Suprapubic skin (tissue), 4 donors: ENCODE measurements around the gene LLGL1.

Experiments
- CTCF ChIP-seq, 2 donors: fragments of 200-600 bp in 1 of 2; fragments of 450-650 bp in 1 of 2; sonication (generic) in 1 of 2; IDR thresholded peaks; one replicate each; pipeline ENCODE4 v1.5.1; 2016 to 2019; ENCODE audit warnings: antibody characterized with exemption in 2 of 2, mild to moderate bottlenecking in 1 of 2, moderate library complexity in 1 of 2
- EP300 ChIP-seq: sonication (generic); formaldehyde crosslinking; IDR thresholded peaks from one replicate; pipeline ENCODE4 v1.6.1; 2017; ENCODE audit warnings: antibody characterized with exemption
- POLR2A ChIP-seq, 2 donors: fragments of 450-650 bp; IDR thresholded peaks; one replicate each; pipeline ENCODE4 v1.6.1; 2017; ENCODE audit warnings: antibody characterized with exemption in 2 of 2, mild to moderate bottlenecking in 2 of 2, moderate library complexity in 2 of 2
- POLR2AphosphoS5 ChIP-seq, 3 donors: sonication (generic); formaldehyde crosslinking; IDR thresholded peaks; one replicate each; pipeline ENCODE4 v1.6.1; 2017; ENCODE audit warnings: antibody characterized with exemption in 3 of 3

- no peak for TF ChIP-seq CTCF (IDR thresholded peaks at IDR 0.05)
- no peak for TF ChIP-seq POLR2AphosphoS5 (IDR thresholded peaks at IDR 0.05)
- no peak for TF ChIP-seq POLR2A (IDR thresholded peaks at IDR 0.05)
- TF ChIP-seq EP300 = no peak
Measured at GRCh38 chr17:18263885-18264682, 38.6 kb downstream of the LLGL1 start.
